PC-9 (cell line): Measurements from ENCODE around the gene SELENOV. TPM values are rescaled to one million over a fixed set of nuclear protein-coding genes. Genes with fewer than 3 reads are reported as not detected.

Source experiments
- BruUV-seq: library from RNA; stranded (reverse); fragments of 400-500 nt; replicated peaks from 2 replicates; lab custom pipeline; 2021; lab: Mats Ljungman, UMichigan
- CTCF ChIA-PET: fragments of 300-600 bp; sonication (Branson Sonifier 250); formaldehyde crosslinking; loops from one replicate; lab custom pipeline; 2022; ENCODE audit warnings: antibody characterized with exemption; lab: Charles Lee
- POLR2A ChIA-PET: fragments of 300-600 bp; sonication (Branson Sonifier 250); formaldehyde crosslinking; loops from one replicate; lab custom pipeline; 2022; ENCODE audit warnings: antibody characterized with exemption; ENCODE audit not compliant: unreplicated experiment; lab: Charles Lee
- DNase-seq, 2 experiments: peaks; one replicate each; pipeline versions ENCODE4 v3.0.0 to v3.0.0-alpha.2; 2015 to 2022; ENCODE audit warnings: mixed read lengths in 1 of 2
- H2AFZ ChIP-seq: fragments of 200-600 bp; sonication (generic); 2 replicates; pipeline ENCODE4 v1.8.1; 2017; ENCODE audit warnings: antibody characterized with exemption
- H3F3A ChIP-seq: fragments of 200-600 bp; sonication (generic); 2 replicates; pipeline ENCODE4 v1.8.1; 2017; ENCODE audit warnings: antibody characterized with exemption, mild to moderate bottlenecking, low read depth; ENCODE audit not compliant: insufficient read depth
- H3K27ac ChIP-seq: fragments of 200-600 bp; sonication (generic); 2 replicates; pipeline ENCODE4 v1.6.1; 2016; ENCODE audit warnings: mixed run types
- H3K27me3 ChIP-seq: fragments of 200-600 bp; sonication (generic); 2 replicates; pipeline ENCODE4 v1.6.1; 2016; ENCODE audit warnings: low read depth, mixed run types; ENCODE audit not compliant: insufficient read depth
- H3K36me3 ChIP-seq: fragments of 200-600 bp; sonication (generic); 2 replicates; pipeline ENCODE4 v1.6.1; 2016; ENCODE audit warnings: low read depth, mixed run types
- H3K4me1 ChIP-seq: fragments of 200-600 bp; sonication (generic); replicated peaks from 2 replicates; pipeline ENCODE4 v1.6.1; 2016; ENCODE audit warnings: mixed run types; ENCODE audit not compliant: insufficient read depth
- H3K4me2 ChIP-seq: fragments of 200-600 bp; sonication (generic); 2 replicates; pipeline ENCODE4 v1.6.1; 2017; ENCODE audit warnings: mixed run types
- H3K4me3 ChIP-seq: fragments of 200-600 bp; sonication (generic); 2 replicates; pipeline ENCODE4 v1.6.1; 2016; ENCODE audit warnings: mixed run types
- H3K79me2 ChIP-seq: fragments of 200-600 bp; sonication (generic); 2 replicates; pipeline ENCODE4 v1.6.1; 2017; ENCODE audit warnings: low read depth, mixed run types
- H3K9me2 ChIP-seq: fragments of 200-600 bp; sonication (generic); 2 replicates; pipeline ENCODE4 v1.8.1; 2017; ENCODE audit warnings: mild to moderate bottlenecking; ENCODE audit not compliant: insufficient read depth
- H3K9me3 ChIP-seq: fragments of 200-600 bp; sonication (generic); 2 replicates; pipeline ENCODE4 v1.8.1; 2016; ENCODE audit warnings: low read depth; ENCODE audit not compliant: insufficient read depth
- H4K20me1 ChIP-seq: fragments of 200-600 bp; sonication (generic); 2 replicates; pipeline ENCODE4 v1.8.1; 2017; ENCODE audit not compliant: insufficient read depth
- EZH2 ChIP-seq: fragments of 200-600 bp; sonication (generic); IDR thresholded peaks from 2 replicates; pipeline ENCODE4 v1.8.0; 2017; ENCODE audit warnings: antibody characterized with exemption, low read depth
- intact Hi-C: fragments of 100-400 bp; cut with micrococcal nuclease; formaldehyde crosslinking; loops from one replicate; pipeline ENCODE4 v1.10.0; 2022; ENCODE audit not compliant: unreplicated experiment
- total RNA-seq: library from RNA; stranded (reverse); gene quantifications from 2 replicates; pipeline ENCODE4 v1.2.3, GENCODE V29; 2021
- TF ChIP-seq, protein P1 (sequence below): fragments of 200-600 bp; sonication (generic); conservative IDR thresholded peaks from 2 replicates; pipeline ENCODE4 v1.6.1; 2017; ENCODE audit warnings: mixed run types, antibody characterized with exemption, mild to moderate bottlenecking, moderate library complexity

The SELENOV gene
- total RNA-seq, 1 experiment from 2014 or later, result not detected

- BruUV-seq, result no TSS peak
- Histone ChIP-seq H3K79me2 (peaks cover 1% of the 10 kb centered on the region), H3K4me2 (peak overlapping the region; percentile 100), H3F3A (no peaks in the 10 kb centered on the region; the same call in 1 of the 2 replicates), H3K9me2 (no peaks in the 10 kb centered on the region), H3K9me3 (no peaks in the 10 kb centered on the region), H3K27me3 (no peaks in the 10 kb centered on the region), H3K27ac (no peak overlapping the region), H3K4me3 (peak overlapping the region; percentile 91; the same call in 1 of the 2 replicates), H4K20me1 (0 out of 2 replicates have a peak, but pooled peaks cover 2% of the 10 kb centered on the region), H3K4me1 (peaks cover 10% of the 10 kb centered on the region; the same call in 1 of the 2 replicates), H2AFZ (no peak overlapping the region), H3K36me3 (no peaks in the 10 kb centered on the region)
- ChIA-PET CTCF (interaction anchor here (0.6 to 2.5 kb wide), 5 partner anchors 53 to 597 kb away, joined by 3 to 8 read pairs (median 4); no protein-coding TSS in a partner anchor), POLR2A (interaction anchor here (0.6 kb wide), 1 partner anchor 34 kb away, joined by 11 read pairs; no protein-coding TSS in a partner anchor)
- no peak for TF ChIP-seq EZH2
- TF ChIP-seq, protein P1, sequence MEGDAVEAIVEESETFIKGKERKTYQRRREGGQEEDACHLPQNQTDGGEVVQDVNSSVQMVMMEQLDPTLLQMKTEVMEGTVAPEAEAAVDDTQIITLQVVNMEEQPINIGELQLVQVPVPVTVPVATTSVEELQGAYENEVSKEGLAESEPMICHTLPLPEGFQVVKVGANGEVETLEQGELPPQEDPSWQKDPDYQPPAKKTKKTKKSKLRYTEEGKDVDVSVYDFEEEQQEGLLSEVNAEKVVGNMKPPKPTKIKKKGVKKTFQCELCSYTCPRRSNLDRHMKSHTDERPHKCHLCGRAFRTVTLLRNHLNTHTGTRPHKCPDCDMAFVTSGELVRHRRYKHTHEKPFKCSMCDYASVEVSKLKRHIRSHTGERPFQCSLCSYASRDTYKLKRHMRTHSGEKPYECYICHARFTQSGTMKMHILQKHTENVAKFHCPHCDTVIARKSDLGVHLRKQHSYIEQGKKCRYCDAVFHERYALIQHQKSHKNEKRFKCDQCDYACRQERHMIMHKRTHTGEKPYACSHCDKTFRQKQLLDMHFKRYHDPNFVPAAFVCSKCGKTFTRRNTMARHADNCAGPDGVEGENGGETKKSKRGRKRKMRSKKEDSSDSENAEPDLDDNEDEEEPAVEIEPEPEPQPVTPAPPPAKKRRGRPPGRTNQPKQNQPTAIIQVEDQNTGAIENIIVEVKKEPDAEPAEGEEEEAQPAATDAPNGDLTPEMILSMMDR, result peak; percentile 26; the same call in 1 of the 2 replicates
- DNase-seq, result no peak
- intact Hi-C loops, result loop anchor here (2.0 kb wide), 2 partner anchors 58 to 136 kb away; no protein-coding TSS in a partner anchor
Measured at GRCh38 chr19:39533003-39533512, 18.1 kb downstream of the SELENOV start.

GRCh38 chr19:39533791-39534190 is 18.9 kb downstream of the SELENOV start:
- CTCF ChIA-PET, result interaction anchor here (2.5 kb wide), 1 partner anchor 93 kb away, joined by 8 read pairs; no protein-coding TSS in a partner anchor
- Histone ChIP-seq H3K79me2 (peaks cover 9% of the 10 kb centered on the region), H3F3A (no peaks in the 10 kb centered on the region; the same call in 1 of the 2 replicates), H3K4me2 (no peak overlapping the region), H3K9me2 (no peaks in the 10 kb centered on the region), H3K27me3 (no peaks in the 10 kb centered on the region), H2AFZ (no peak overlapping the region), H3K4me3 (no peak overlapping the region), H4K20me1 (peaks cover 2% of the 10 kb centered on the region; the same call in 1 of the 2 replicates), H3K9me3 (no peaks in the 10 kb centered on the region), H3K36me3 (no peaks in the 10 kb centered on the region), H3K27ac (no peak overlapping the region), H3K4me1 (peaks cover 16% of the 10 kb centered on the region)
- no peak for DNase-seq
- TF ChIP-seq, protein P1, result no peak
- no peak for TF ChIP-seq EZH2
- POLR2A ChIA-PET, result no interaction called here
- intact Hi-C loops, result loop anchor here (2.0 kb wide), 2 partner anchors 59 to 137 kb away; no protein-coding TSS in a partner anchor
- no TSS peak for BruUV-seq

- peak in 1 of 2 experiments; percentile 84 for DNase-seq
- intact Hi-C loops, result no loop called here
- Histone ChIP-seq H3K4me1 (peaks cover 10% of the 10 kb centered on the region), H3K36me3 (no peaks in the 10 kb centered on the region), H3K9me3 (no peaks in the 10 kb centered on the region), H3K4me3 (peak overlapping the region; percentile 75), H3K4me2 (peak overlapping the region; percentile 82), H2AFZ (peak overlapping the region; percentile 84), H3K27ac (peak overlapping the region; percentile 44), H3K9me2 (no peaks in the 10 kb centered on the region), H3K27me3 (no peaks in the 10 kb centered on the region), H4K20me1 (no peaks in the 10 kb centered on the region; the same call in 1 of the 2 replicates), H3K79me2 (peaks cover 15% of the 10 kb centered on the region), H3F3A (no peaks in the 10 kb centered on the region; the same call in 1 of the 2 replicates)
- ChIA-PET POLR2A (interaction anchor here (0.6 kb wide), 1 partner anchor 1272 kb away, joined by 4 read pairs; no protein-coding TSS in a partner anchor), CTCF (interaction anchor here (0.6 to 0.7 kb wide), 4 partner anchors 11 to 391 kb away, joined by 3 to 5 read pairs (median 4); no protein-coding TSS in a partner anchor)
- TF ChIP-seq, protein P1, result no peak
- TF ChIP-seq EZH2, result no peak
- no TSS peak for BruUV-seq
Measured at GRCh38 chr19:39539165-39539517, 24.2 kb downstream of the SELENOV start.
